ENCODE data around the gene COL8A1.

The COL8A1 gene

GRCh38 chr3:99765042-99765942, 126.9 kb downstream of the COL8A1 start:
- DNase-seq: no peak

GRCh38 chr3:99767291-99767690, 128.9 kb downstream of the COL8A1 start:
- DNase-seq: no peak

GRCh38 chr3:99768126-99768525, 129.7 kb downstream of the COL8A1 start:
- DNase-seq: no peak

- no peak for DNase-seq
Measured at GRCh38 chr3:99768808-99769501, 130.6 kb downstream of the COL8A1 start.

GRCh38 chr3:99772171-99772570, 133.8 kb downstream of the COL8A1 start:
- no peak for DNase-seq

- DNase-seq: no peak
Measured at GRCh38 chr3:99772671-99773070, 134.3 kb downstream of the COL8A1 start.

GRCh38 chr3:99774467-99774866, 136.1 kb downstream of the COL8A1 start:
- no peak for DNase-seq

GRCh38 chr3:99776516-99777209, 138.3 kb downstream of the COL8A1 start:
- no peak for DNase-seq

- DNase-seq: no peak
Measured at GRCh38 chr3:99777210-99777549, 138.8 kb downstream of the COL8A1 start.

- no peak for DNase-seq
Measured at GRCh38 chr3:99777708-99778107, 139.3 kb downstream of the COL8A1 start.

GRCh38 chr3:99780749-99781148, 142.4 kb downstream of the COL8A1 start:
- no peak for DNase-seq

- DNase-seq: no peak
Measured at GRCh38 chr3:99781761-99782160, 143.4 kb downstream of the COL8A1 start.

- DNase-seq: no peak
Measured at GRCh38 chr3:99783011-99783573, 144.7 kb downstream of the COL8A1 start.

- DNase-seq: no peak
Measured at GRCh38 chr3:99789011-99789721, 150.8 kb downstream of the COL8A1 start.

GRCh38 chr3:99794485-99794884, 156.1 kb downstream of the COL8A1 start:
- DNase-seq: no peak

- no peak for DNase-seq
Measured at GRCh38 chr3:99795573-99795972, 157.2 kb downstream of the COL8A1 start.

- DNase-seq: no peak
Measured at GRCh38 chr3:99799422-99799821, 161.0 kb downstream of the COL8A1 start.

- no peak for DNase-seq
Measured at GRCh38 chr3:99803297-99803696, 164.9 kb downstream of the COL8A1 start.

- DNase-seq: no peak
Measured at GRCh38 chr3:99805160-99805559, 166.8 kb downstream of the COL8A1 start.

- DNase-seq: no peak
Measured at GRCh38 chr3:99808163-99808794, 169.9 kb downstream of the COL8A1 start.

- DNase-seq: no peak
Measured at GRCh38 chr3:99809565-99809964, 171.2 kb downstream of the COL8A1 start.

- no peak for DNase-seq
Measured at GRCh38 chr3:99810403-99810802, 172.0 kb downstream of the COL8A1 start.
